H1 (cell line): Measurements from ENCODE around the gene ADGRD2. TPM values are rescaled to one million over a fixed set of nuclear protein-coding genes. Genes with fewer than 3 reads are reported as not detected.

ENCODE experiments used
- CTCF ChIA-PET: fragments of 300-600 bp; sonication (Branson Sonifier 250); formaldehyde crosslinking; loops from one replicate; lab custom pipeline; 2021; ENCODE audit not compliant: partially characterized antibody; lab: Charles Lee
- POLR2A ChIA-PET: fragments of 300-600 bp; sonication (Branson Sonifier 250); formaldehyde crosslinking; loops from one replicate; lab custom pipeline; 2021; ENCODE audit warnings: inconsistent platforms; ENCODE audit not compliant: partially characterized antibody; lab: Charles Lee
- DNase-seq, 2 experiments: peaks; one replicate each; pipeline versions ENCODE4 v3.0.0 to v3.0.0-alpha.2; 2010 to 2022; ENCODE audit warnings: low spot score in 2 of 2, low read depth in 1 of 2, mixed read lengths in 1 of 2
- FAIRE-seq: peaks from 2 replicates; lab custom pipeline; 2011; peaks lifted over from hg19 to GRCh38; lab: Jason Lieb, UNC
- H2AFZ ChIP-seq: 2 replicates; pipeline ENCODE4 v1.8.1; 2012; ENCODE audit warnings: low read length, inconsistent platforms
- H2AK5ac ChIP-seq: 2 replicates; pipeline ENCODE4 v1.6.1; 2013; ENCODE audit warnings: low read depth, low read length
- H2BK120ac ChIP-seq: replicated peaks from 2 replicates; pipeline ENCODE3; 2013; ENCODE audit warnings: low read depth, low read length, inconsistent platforms
- H2BK12ac ChIP-seq: 2 replicates; pipeline ENCODE4 v1.6.1; 2013; ENCODE audit warnings: low read depth, low read length
- H2BK15ac ChIP-seq: 2 replicates; pipeline ENCODE4 v1.6.1; 2013; ENCODE audit warnings: low read length
- H2BK20ac ChIP-seq: 2 replicates; pipeline ENCODE4 v1.6.1; 2013; ENCODE audit warnings: low read length
- H2BK5ac ChIP-seq: 2 replicates; pipeline ENCODE4 v1.6.1; 2013; ENCODE audit warnings: low read depth, low read length
- H3K14ac ChIP-seq: 2 replicates; pipeline ENCODE4 v1.6.1; 2013; ENCODE audit warnings: inconsistent platforms; ENCODE audit not compliant: insufficient read length
- H3K18ac ChIP-seq: 2 replicates; pipeline ENCODE4 v1.6.1; 2013; ENCODE audit warnings: low read length; ENCODE audit errors: extremely low read depth
- H3K23ac ChIP-seq: 2 replicates; pipeline ENCODE4 v1.6.1; 2013; ENCODE audit warnings: inconsistent platforms; ENCODE audit not compliant: insufficient read length
- H3K23me2 ChIP-seq: 2 replicates; pipeline ENCODE4 v1.6.1; 2013; ENCODE audit warnings: low read depth, low read length
- H3K27ac ChIP-seq: 2 replicates; pipeline ENCODE4 v1.6.1; 2011; ENCODE audit warnings: low read depth, low read length, inconsistent platforms
- H3K27me3 ChIP-seq, 4 experiments: replicated peaks in 1 of 4; 1 replicate in 1 of 4; 2 replicates in 3 of 4; pipeline versions ENCODE4 v1.6.1 to v1.8.1; 2011 to 2013; ENCODE audit warnings: low read length in 3 of 4, mild to moderate bottlenecking in 3 of 4, inconsistent platforms in 2 of 4, mixed read lengths in 2 of 4, moderate library complexity in 1 of 4; ENCODE audit not compliant: control insufficient read depth in 3 of 4, insufficient read depth in 3 of 4; ENCODE audit errors: extremely low read depth in 1 of 4
- H3K36me3 ChIP-seq, 4 experiments: 2 replicates each; pipeline versions ENCODE4 v1.6.1 to v1.8.1; 2011 to 2013; ENCODE audit warnings: mild to moderate bottlenecking in 4 of 4, low read length in 3 of 4, moderate library complexity in 2 of 4, control low read depth in 1 of 4, inconsistent platforms in 1 of 4; ENCODE audit not compliant: insufficient read depth in 4 of 4, control insufficient read depth in 2 of 4
- H3K4ac ChIP-seq: replicated peaks from 2 replicates; pipeline ENCODE3; 2013; ENCODE audit warnings: low read length, low read depth, mixed read lengths, inconsistent platforms; ENCODE audit not compliant: insufficient read length
- H3K4me1 ChIP-seq, 4 experiments: replicated peaks in 1 of 4; 1 replicate in 1 of 4; 2 replicates in 3 of 4; pipeline versions ENCODE4 v1.6.1 to v1.8.1; 2011 to 2013; ENCODE audit warnings: low read length in 3 of 4, inconsistent platforms in 2 of 4, mixed read lengths in 1 of 4; ENCODE audit not compliant: insufficient read depth in 4 of 4, control insufficient read depth in 3 of 4
- H3K4me2 ChIP-seq, 2 experiments: 2 replicates each; pipeline versions ENCODE4 v1.6.1 to v1.8.1; 2011 to 2013; ENCODE audit warnings: low read depth in 2 of 2, low read length in 2 of 2, control low read depth in 1 of 2, inconsistent platforms in 1 of 2, mild to moderate bottlenecking in 1 of 2; ENCODE audit not compliant: insufficient read depth in 1 of 2
- H3K4me3 ChIP-seq, 4 experiments: fragments of 200-600, 300-600 bp in 1 of 4; sonication (generic), shearing (Covaris generic), sonication (Bioruptor Twin) in 1 of 4; 2 replicates each; pipeline versions ENCODE4 v1.5.1 to v1.8.1; 2011 to 2016; ENCODE audit warnings: low read length in 4 of 4, low read depth in 3 of 4, control low read depth in 2 of 4, inconsistent platforms in 2 of 4, mild to moderate bottlenecking in 2 of 4, mixed read lengths in 1 of 4, moderate library complexity in 1 of 4; ENCODE audit not compliant: insufficient read depth in 2 of 4; ENCODE audit errors: extremely low read depth in 1 of 4
- H3K56ac ChIP-seq: replicated peaks from 2 replicates; pipeline ENCODE3; 2013; ENCODE audit warnings: low read depth, mild to moderate bottlenecking, mixed read lengths, low read length, inconsistent platforms; ENCODE audit not compliant: insufficient read length
- H3K79me1 ChIP-seq: 2 replicates; pipeline ENCODE4 v1.6.1; 2013; ENCODE audit warnings: low read depth, low read length, control low read depth
- H3K79me2 ChIP-seq, 2 experiments: 2 replicates each; pipeline versions ENCODE4 v1.6.1 to v1.8.1; 2012 to 2013; ENCODE audit warnings: low read length in 2 of 2, mild to moderate bottlenecking in 2 of 2, inconsistent platforms in 1 of 2; ENCODE audit not compliant: insufficient read depth in 2 of 2, control insufficient read depth in 1 of 2
- H3K9ac ChIP-seq, 4 experiments: replicated peaks in 1 of 4; 1 replicate in 1 of 4; 2 replicates in 3 of 4; pipeline versions ENCODE4 v1.6.1 to v1.8.1; 2011 to 2013; ENCODE audit warnings: low read depth in 3 of 4, low read length in 3 of 4, control low read depth in 2 of 4, mild to moderate bottlenecking in 2 of 4, moderate library complexity in 2 of 4, inconsistent platforms in 1 of 4; ENCODE audit errors: extremely low read depth in 1 of 4
- H3K9me3 ChIP-seq, 2 experiments: 2 replicates each; pipeline versions ENCODE4 v1.6.1 to v1.8.1; 2012 to 2013; ENCODE audit warnings: mild to moderate bottlenecking in 2 of 2, moderate library complexity in 2 of 2, control low read depth in 1 of 2, inconsistent platforms in 1 of 2, low read depth in 1 of 2, low read length in 1 of 2, mixed read lengths in 1 of 2; ENCODE audit not compliant: insufficient read depth in 2 of 2
- H4K20me1 ChIP-seq, 2 experiments: replicated peaks in 1 of 2; 2 replicates each; pipeline versions ENCODE3 to v1.8.1; 2011 to 2013; ENCODE audit warnings: inconsistent platforms in 2 of 2, low read length in 2 of 2, mild to moderate bottlenecking in 1 of 2; ENCODE audit not compliant: insufficient read depth in 2 of 2, control insufficient read depth in 1 of 2
- H4K5ac ChIP-seq: 2 replicates; pipeline ENCODE4 v1.6.1; 2013; ENCODE audit warnings: low read length, low read depth, mixed read lengths, inconsistent platforms; ENCODE audit not compliant: insufficient read length
- H4K8ac ChIP-seq: 2 replicates; pipeline ENCODE4 v1.8.0; 2013; ENCODE audit warnings: mild to moderate bottlenecking, moderate library complexity, low read length, inconsistent platforms; ENCODE audit not compliant: insufficient read depth; ENCODE audit errors: extremely low read depth
- H4K91ac ChIP-seq: replicated peaks from 2 replicates; pipeline ENCODE3; 2013; ENCODE audit warnings: low read length, mixed read lengths, inconsistent platforms; ENCODE audit not compliant: insufficient read length
- KDM1A ChIP-seq: fragments of 200-600, 300-600 bp; sonication (generic); IDR thresholded peaks from 2 replicates; pipeline ENCODE4 v1.7.1; 2016; ENCODE audit warnings: mild to moderate bottlenecking, low read length, borderline replicate concordance
- SIN3A ChIP-seq, 2 experiments: IDR thresholded peaks in 1 of 2; conservative IDR thresholded peaks in 1 of 2; 2 replicates each; pipeline ENCODE4 v1.6.1; 2011 to 2012; ENCODE audit warnings: low read length in 2 of 2, improper control_type of control experiment in 1 of 2, low read depth in 1 of 2, mild to moderate bottlenecking in 1 of 2
- WGBS, 2 experiments: shearing (Covaris generic) in 1 of 2; methylation state at CpG; one replicate each; pipeline versions ENCODE4 v1.1.6 to v1.1.7; 2013 to 2015; ENCODE audit warnings: low lambda C conversion rate in 2 of 2, mixed read lengths in 2 of 2, inconsistent platforms in 1 of 2, low coverage in 1 of 2, missing lambda C conversion rate in 1 of 2; ENCODE audit not compliant: insufficient replicate concordance in 2 of 2, insufficient coverage in 1 of 2, insufficient read length in 1 of 2; ENCODE audit errors: extremely low coverage in 1 of 2, missing lambda C conversion rate in 1 of 2; 5-methylcytosine and 5-hydroxymethylcytosine counted together
- polyA plus RNA-seq, 7 experiments: library from polyadenylated mRNA; depleted of rRNA in 3 of 7; stranded (reverse) in 5 of 7; unstranded in 2 of 7; fragments of >200 nt in 5 of 7; fragments of 200-250 nt in 2 of 7; gene quantifications; 1 replicate in 5 of 7; 2 replicates in 1 of 7; 4 replicates in 1 of 7; pipeline versions ENCODE4 v1.2.1 to v1.2.3, GENCODE V29; 2011 to 2013; ENCODE audit warnings: missing spikeins in 2 of 7, mixed read lengths in 2 of 7
- total RNA-seq: library from RNA; stranded (reverse); fragmentation: NEBNext Ultra II Directional; extraction: Animal tissue kit (Norgen Biotek cat#: 25700); gene quantifications from 2 replicates; pipeline ENCODE4 v1.2.1, GENCODE V29; 2021

ADGRD2 gene
- total and polyA plus RNA-seq, 2 of the 8 experiments (the other 6 are each of a cell fraction or from before 2014, with no cell fraction given), result 0.41 to 1.4 TPM

DNA sequence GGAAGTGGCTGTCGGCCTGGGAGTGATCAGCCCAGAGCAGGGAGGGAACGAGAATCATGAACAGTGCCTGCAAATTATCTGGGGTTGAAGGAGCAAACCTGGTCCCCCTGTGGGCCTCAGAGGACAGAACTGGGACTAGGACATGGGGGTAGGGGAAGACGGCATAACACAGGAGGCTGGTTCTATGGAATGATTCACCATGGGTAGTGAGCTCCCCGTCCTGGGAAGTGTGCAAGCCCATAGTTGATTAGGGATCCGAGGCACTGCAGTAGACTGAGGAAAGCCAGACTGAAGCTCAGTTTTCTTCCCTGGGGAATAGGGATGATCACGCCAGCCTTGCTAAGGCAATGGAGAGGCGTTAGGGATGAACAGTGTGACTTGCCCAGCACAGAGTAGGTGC is 5.6 kb downstream of the ADGRD2 start:
- H3K9ac ChIP-seq, result no peak overlapping the region
- H2BK120ac ChIP-seq, result no peak overlapping the region
- no peak overlapping the region; the same call in 1 of the 2 replicates for H3K18ac ChIP-seq
- H3K79me2 ChIP-seq, result no peaks in the 10 kb centered on the region
- TF ChIP-seq SIN3A (conservative IDR thresholded peaks at IDR 0.05 in 1 of 2, IDR thresholded peaks at IDR 0.05 in 1 of 2; ENCODE audit: low read depth in 1 of 2, low read length in 2 of 2) (no peak), KDM1A (peak; percentile 48; the same call in 1 of the 2 replicates)
- TF ChIP-seq, all 59 proteins: peak for 1
- Histone ChIP-seq H3K27me3 (peaks cover 10 to 30% (median 24%) of the 10 kb centered on the region in 4 experiments), H2AFZ (no peak overlapping the region), H3K56ac (no peak overlapping the region), H3K36me3 (peaks cover 0 to 3% (median 0%) of the 10 kb centered on the region in 4 experiments; a peak in 1 of 8 replicates), H2BK20ac (no peak overlapping the region), H3K4me1 (peaks cover 0 to 13% (median 11%) of the 10 kb centered on the region in 4 experiments; a peak in 6 of 7 replicates), H2AK5ac (no peak overlapping the region), H3K4me3 (no peak overlapping the region), H3K23ac (no peak overlapping the region), H3K4ac (no peak overlapping the region), H3K27ac (no peak overlapping the region), H4K20me1 (peaks cover 0 to 3% of the 10 kb centered on the region in 2 experiments), H4K91ac (no peak overlapping the region), H3K9me3 (peaks cover 0 to 4% of the 10 kb centered on the region in 2 experiments; a peak in 2 of 4 replicates), H3K79me1 (no peaks in the 10 kb centered on the region), H2BK5ac (no peak overlapping the region), H3K14ac (no peak overlapping the region), H2BK15ac (no peak overlapping the region), H2BK12ac (no peak overlapping the region), H3K23me2 (peaks cover 8% of the 10 kb centered on the region; the same call in 1 of the 2 replicates), H4K8ac (no peak overlapping the region), H3K4me2 (no peak overlapping the region), H4K5ac (no peak overlapping the region)
- ChIA-PET CTCF (interaction anchor here (1.0 to 6.6 kb wide), 8 partner anchors 8 to 89 kb away, joined by 3 to 35 read pairs (median 4); no protein-coding TSS in a partner anchor), POLR2A (no interaction called here)
- WGBS, 2 experiments, result 80% methylated on average over 7 of the region's 7 CpGs; no CpG with 5 or more reads in 1 of the 2 experiments
- FAIRE-seq, result no peak
- DNase-seq, result no peak
